ENCODE results near the gene TPO.

Gene TPO

DNA sequence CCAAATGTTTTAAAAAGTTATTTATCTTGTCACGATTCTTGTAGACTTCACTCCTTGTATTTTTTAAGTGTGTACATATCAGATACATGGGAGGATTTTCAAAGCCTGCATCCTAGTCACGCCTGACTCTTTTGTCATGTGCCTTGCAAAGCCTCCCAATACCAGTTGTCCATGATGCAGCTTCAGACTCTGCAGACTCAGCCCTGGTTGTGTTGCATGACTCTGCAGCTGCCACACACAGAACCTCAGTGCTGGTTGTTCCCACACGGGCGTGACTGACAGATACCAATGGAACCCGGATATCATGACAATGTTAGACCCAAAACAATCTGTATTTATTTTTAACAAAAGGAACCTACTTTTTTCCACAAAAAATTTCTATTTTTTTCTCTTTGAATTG lies 38.2 kb downstream of the TPO start:
- no peak for DNase-seq

DNA sequence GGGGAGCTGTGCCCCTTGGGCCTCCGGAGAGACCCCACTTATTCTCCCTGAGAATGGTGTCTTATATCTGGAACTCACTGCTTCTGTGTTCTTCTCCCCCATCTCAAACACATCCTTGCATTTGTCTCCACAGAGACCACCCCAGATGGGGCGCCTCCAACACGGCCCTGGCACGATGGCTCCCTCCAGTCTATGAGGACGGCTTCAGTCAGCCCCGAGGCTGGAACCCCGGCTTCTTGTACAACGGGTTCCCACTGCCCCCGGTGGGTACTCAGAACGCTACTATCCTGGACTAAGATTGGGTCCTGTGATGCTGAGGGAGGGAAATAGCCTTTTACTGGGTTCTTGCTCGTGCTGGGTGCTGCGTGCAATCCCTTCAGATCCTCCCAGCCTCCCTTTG lies 40.3 kb downstream of the TPO start:
- DNase-seq = no peak

- DNase-seq = no peak
Measured at GRCh38 chr2:1454346-1454745, 41.1 kb downstream of the TPO start.

GRCh38 chr2:1455466-1455865 lies 42.2 kb downstream of the TPO start:
- DNase-seq = no peak

- no peak for DNase-seq
Measured at GRCh38 chr2:1458432-1458831, 45.2 kb downstream of the TPO start.

- no peak for DNase-seq
Measured at GRCh38 chr2:1459727-1460126, 46.5 kb downstream of the TPO start.

GRCh38 chr2:1460851-1461418 lies 47.7 kb downstream of the TPO start:
- no peak for DNase-seq

GRCh38 chr2:1461507-1462390 lies 48.5 kb downstream of the TPO start:
- no peak for DNase-seq

DNA sequence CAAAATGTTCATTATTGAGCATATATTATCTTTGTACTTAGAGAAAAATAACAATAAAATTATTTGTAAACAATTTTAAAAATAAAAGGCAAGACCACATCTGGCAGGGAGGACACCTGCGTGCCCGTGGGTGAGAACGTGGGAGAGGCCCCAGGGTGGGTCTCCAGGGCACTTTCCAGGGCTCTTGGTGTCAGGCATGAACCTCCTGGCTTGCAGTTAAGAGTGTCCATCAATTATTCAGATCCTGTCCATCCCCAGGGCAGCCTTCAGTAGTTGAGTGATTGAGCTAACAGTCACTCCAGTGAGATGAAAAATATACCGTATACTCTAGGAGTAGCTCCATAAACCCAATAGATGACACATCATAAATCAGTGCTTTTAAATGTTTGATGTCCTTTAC lies 49.7 kb downstream of the TPO start:
- DNase-seq = no peak

DNA sequence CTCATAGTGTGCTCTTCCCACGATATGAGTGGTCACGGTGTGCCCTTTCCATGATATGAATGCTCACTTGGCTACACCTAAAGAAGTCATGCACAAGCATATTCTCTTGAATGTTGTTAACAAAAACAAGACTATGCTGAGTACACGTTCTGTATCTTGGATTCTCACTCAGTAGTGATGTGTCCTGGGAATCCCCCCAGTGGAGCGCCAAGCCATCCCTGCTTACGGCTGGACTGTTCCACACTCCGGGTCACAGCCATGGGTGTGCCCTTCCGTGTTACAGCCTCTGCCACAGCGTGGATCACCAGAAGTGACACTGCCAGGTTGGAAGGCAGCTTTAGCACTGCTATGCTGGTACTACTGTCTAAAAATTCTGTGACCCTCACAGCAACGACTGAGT lies 59.1 kb downstream of the TPO start:
- no peak for DNase-seq

DNA sequence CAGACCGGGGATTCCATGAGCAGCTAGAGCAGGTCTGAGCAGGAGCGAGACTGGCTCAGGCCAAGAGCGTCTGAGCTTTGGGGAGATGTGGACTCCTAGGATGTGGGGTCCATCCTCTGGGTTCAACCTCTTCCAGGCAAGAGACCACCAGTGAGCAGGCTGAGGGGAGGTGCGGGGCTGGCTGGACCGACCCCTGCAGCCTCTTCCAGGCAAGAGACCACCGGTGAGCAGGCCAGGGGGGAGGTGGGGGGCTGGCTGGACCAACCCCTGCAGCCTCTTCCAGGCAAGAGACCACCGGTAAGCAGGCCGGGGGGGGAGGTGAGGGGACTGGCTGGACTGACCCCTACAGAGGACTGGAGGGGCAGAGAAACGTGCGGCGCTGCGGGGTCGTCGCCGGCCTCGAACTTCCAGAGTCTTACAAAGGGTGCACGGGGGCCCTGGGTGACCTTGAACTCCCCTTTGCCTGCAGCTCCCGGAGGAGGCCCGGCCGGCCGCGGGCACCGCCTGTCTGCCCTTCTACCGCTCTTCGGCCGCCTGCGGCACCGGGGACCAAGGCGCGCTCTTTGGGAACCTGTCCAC lies 63.4 kb downstream of the TPO start:
- no peak for DNase-seq

- no peak for DNase-seq
Measured at GRCh38 chr2:1477196-1478040, 64.2 kb downstream of the TPO start.

DNA sequence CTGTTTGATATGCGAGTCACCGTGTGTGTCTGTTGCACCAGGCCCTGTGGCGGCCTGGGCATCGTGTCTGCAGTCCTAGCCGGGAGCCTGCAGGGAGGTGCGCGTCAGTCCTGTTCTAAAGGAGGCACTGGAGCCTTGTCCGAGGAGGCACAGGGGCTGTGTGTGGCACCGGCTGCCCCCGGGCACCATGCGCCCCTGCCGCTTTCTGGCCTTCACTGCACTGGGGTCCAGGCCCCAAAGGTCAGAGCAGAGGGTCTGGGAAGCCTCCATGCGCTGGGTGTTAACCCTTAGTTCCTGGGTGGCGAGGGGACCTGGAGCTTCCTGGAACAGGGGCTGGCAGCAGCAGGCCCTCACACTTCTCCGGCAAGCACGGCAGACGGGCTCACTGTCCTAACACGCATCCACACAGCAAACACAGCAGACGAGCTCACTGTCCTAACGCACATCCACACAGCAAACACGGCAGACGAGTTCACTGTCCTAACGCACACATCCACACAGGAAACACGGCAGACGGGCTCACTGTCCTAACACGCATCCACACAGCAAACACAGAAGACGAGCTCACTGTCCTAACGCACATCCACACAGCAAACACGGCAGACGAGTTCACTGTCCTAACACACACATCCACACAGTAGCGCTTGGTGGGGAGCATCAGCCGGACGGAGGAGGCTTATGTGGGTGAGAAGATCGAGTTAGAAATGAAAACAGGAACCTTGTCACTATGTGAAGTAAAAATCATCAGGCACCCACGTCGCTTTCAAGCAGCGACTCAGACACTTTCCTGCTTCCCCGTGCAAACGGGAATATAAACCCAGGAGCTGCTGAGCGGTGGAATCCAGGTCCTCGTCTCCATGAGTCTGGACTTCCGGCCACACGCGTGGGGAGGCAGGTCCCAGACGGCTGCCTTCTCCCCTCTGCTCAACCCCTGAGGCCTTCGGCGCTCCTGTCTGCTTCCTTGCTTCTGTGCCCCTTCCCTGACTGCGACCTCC lies 65.3 kb downstream of the TPO start:
- DNase-seq = no peak

GRCh38 chr2:1479346-1479745 lies 66.1 kb downstream of the TPO start:
- DNase-seq = no peak

DNA sequence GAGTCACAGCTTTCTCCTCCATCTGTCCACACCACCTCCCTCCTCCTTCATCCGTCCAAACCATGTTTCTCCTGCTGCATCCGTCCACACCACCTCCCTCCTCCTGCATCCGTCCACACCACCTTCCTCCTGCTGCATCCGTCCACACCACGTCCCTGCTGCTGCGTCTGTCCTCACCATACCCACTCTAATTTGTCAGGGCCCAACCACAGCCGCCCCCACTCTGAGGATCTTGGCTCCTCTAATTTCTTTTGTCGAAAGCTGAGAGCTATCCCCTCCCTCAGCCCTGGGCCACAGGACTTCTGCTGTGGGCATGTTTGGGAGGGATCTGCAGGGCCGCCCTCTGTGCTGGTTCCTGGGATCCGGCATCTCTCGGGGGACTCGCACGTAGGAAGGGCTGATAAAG lies 67.4 kb downstream of the TPO start:
- no peak for DNase-seq

DNA sequence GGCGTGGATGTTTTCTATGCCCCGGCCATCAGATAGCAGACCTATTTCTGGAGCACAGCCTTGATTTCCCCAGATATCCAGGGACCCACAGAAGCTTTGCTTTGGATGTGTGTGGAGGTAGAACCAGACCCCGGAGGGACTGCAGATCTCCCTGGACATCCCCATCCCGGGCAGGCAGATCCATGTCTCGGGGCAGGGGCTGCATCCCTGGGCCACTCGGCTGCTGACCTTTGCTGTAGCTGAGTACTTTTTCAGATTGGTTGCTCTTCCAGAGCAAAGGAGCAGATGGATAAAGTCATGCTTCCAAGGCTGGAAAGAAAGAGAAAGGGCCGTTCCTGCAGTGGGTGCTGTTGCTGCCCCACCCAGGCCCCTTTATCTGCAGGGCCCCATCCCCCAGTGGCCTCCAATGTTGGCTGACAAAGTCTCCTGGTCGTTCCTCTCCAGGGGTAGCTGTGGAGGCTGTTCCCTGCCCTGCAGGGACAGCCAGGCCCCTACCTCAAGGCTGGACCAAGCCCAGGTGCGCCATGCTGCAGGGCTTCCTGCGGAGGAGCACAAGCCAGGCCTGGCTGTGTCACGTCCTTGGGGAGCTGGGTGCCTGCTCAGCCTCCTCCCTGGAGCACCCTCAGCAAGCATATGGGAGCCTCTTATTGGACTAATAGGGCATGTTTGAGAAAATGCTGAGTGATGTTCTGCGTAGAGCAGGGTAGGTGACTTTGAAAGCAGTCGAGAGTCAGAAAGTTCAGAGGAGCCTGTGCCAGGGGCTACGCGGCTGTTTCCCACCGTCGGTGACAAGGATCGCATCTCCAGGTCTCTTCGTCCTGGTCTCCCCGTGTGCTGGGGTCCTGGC lies 68.4 kb downstream of the TPO start:
- DNase-seq = no peak

GRCh38 chr2:1482253-1482675 lies 69.0 kb downstream of the TPO start:
- no peak for DNase-seq

DNA sequence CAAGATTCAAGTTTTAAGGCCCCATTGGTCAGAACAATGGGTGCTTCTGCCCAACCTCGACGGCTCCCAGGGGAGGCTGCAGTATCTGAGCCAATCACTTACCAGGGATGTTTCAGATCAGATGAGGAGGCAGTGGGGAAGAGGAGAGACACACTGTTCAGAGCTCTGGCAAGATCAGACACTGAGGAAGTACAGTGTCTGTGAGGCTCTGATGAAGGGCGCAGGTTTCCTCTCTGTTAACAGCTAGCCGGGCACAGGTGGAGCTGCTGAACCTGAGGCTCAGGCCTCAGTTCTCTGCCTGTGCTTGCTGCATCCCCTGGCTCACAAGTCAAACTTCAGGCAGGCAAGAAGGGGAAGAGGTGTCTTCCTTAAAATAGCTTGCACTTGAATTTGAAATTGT lies 69.7 kb downstream of the TPO start:
- DNase-seq = no peak

GRCh38 chr2:1483551-1483950 lies 70.3 kb downstream of the TPO start:
- DNase-seq = no peak

- DNase-seq = no peak
Measured at GRCh38 chr2:1484131-1484884, 71.0 kb downstream of the TPO start.
